IPS DF 6.9 (cell line): ENCODE results near the gene NAALAD2.

ENCODE experiments used
- DNase-seq: peaks from one replicate; pipeline ENCODE4 v3.0.0-alpha.2; 2013; ENCODE audit warnings: low read depth, low spot score
- H3K27ac ChIP-seq: one replicate; pipeline ENCODE4 v1.5.1; 2013; ENCODE audit warnings: low read length, control low read depth
- H3K27me3 ChIP-seq: 2 replicates; pipeline ENCODE4 v1.6.1; 2013; ENCODE audit warnings: mild to moderate bottlenecking, low read length; ENCODE audit not compliant: control insufficient read depth, insufficient read depth
- H3K36me3 ChIP-seq: 2 replicates; pipeline ENCODE4 v1.6.1; 2013; ENCODE audit warnings: low read length; ENCODE audit not compliant: control insufficient read depth, insufficient read depth
- H3K4me1 ChIP-seq: 2 replicates; pipeline ENCODE4 v1.6.1; 2013; ENCODE audit warnings: low read length; ENCODE audit not compliant: control insufficient read depth, insufficient read depth
- H3K4me3 ChIP-seq: 2 replicates; pipeline ENCODE4 v1.5.1; 2013; ENCODE audit warnings: mild to moderate bottlenecking, low read length
- H3K9me3 ChIP-seq: 2 replicates; pipeline ENCODE4 v1.6.1; 2013; ENCODE audit warnings: low read length, inconsistent platforms; ENCODE audit not compliant: control insufficient read depth, insufficient read depth
- WGBS: extraction: QIAGEN DNeasy Blood & Tissue Kit; methylation state at CpG from one replicate; pipeline ENCODE4 v1.1.7; 2013; ENCODE audit warnings: mixed read lengths, missing lambda C conversion rate; ENCODE audit not compliant: insufficient read length, insufficient coverage; 5-methylcytosine and 5-hydroxymethylcytosine counted together

The NAALAD2 gene

GRCh38 chr11:90216611-90217010 is 82.1 kb downstream of the NAALAD2 start:
- no CpG with 5 or more reads among the region's 5 CpGs for WGBS
- H3K9me3 ChIP-seq = no peaks in the 10 kb centered on the region
- no peaks in the 10 kb centered on the region; the same call in 1 of the 2 replicates for H3K36me3 ChIP-seq
- no peak for DNase-seq
- no peaks in the 10 kb centered on the region for H3K27me3 ChIP-seq
- H3K4me3 ChIP-seq = no peak overlapping the region
- no peaks in the 10 kb centered on the region for H3K4me1 ChIP-seq
- no peak overlapping the region for H3K27ac ChIP-seq

- no peak for DNase-seq
- H3K9me3 ChIP-seq = no peaks in the 10 kb centered on the region
- no peak overlapping the region for H3K27ac ChIP-seq
- H3K4me3 ChIP-seq = no peak overlapping the region
- no peaks in the 10 kb centered on the region for H3K36me3 ChIP-seq
- no peaks in the 10 kb centered on the region for H3K4me1 ChIP-seq
- WGBS = no CpG with 5 or more reads among the region's 2 CpGs
- H3K27me3 ChIP-seq = no peaks in the 10 kb centered on the region
Measured at GRCh38 chr11:90218606-90219005, 84.1 kb downstream of the NAALAD2 start.

GRCh38 chr11:90219438-90219837 is 85.0 kb downstream of the NAALAD2 start:
- Histone ChIP-seq H3K36me3 (no peaks in the 10 kb centered on the region), H3K27me3 (no peaks in the 10 kb centered on the region), H3K9me3 (no peaks in the 10 kb centered on the region), H3K4me3 (no peak overlapping the region), H3K27ac (no peak overlapping the region), H3K4me1 (no peaks in the 10 kb centered on the region)
- no CpG with 5 or more reads among the region's 6 CpGs for WGBS
- DNase-seq = no peak

GRCh38 chr11:90220391-90220790 is 85.9 kb downstream of the NAALAD2 start:
- no peaks in the 10 kb centered on the region for H3K36me3 ChIP-seq
- DNase-seq = no peak
- no peaks in the 10 kb centered on the region for H3K4me1 ChIP-seq
- no CpG with 5 or more reads among the region's 1 CpG for WGBS
- no peaks in the 10 kb centered on the region for H3K9me3 ChIP-seq
- H3K27me3 ChIP-seq = no peaks in the 10 kb centered on the region
- no peak overlapping the region for H3K4me3 ChIP-seq
- no peak overlapping the region for H3K27ac ChIP-seq

- Histone ChIP-seq H3K4me3 (peak overlapping the region; percentile 57), H3K27me3 (no peaks in the 10 kb centered on the region), H3K9me3 (no peaks in the 10 kb centered on the region), H3K27ac (no peak overlapping the region), H3K4me1 (no peaks in the 10 kb centered on the region), H3K36me3 (no peaks in the 10 kb centered on the region)
- WGBS = no CpG with 5 or more reads among the region's 16 CpGs
- no peak for DNase-seq
Measured at GRCh38 chr11:90221803-90222458, 87.5 kb downstream of the NAALAD2 start.

GRCh38 chr11:90222459-90223247 is 88.2 kb downstream of the NAALAD2 start, which contains the start of gene CHORDC1:
TSS of gene CHORDC1 (minus strand) at chr11:90223049. CDS start at chr11:90222954, 95 bp downstream.
- no peak within 1 kb of the TSS for H3K27ac ChIP-seq
- WGBS = no CpG with 5 or more reads among the region's 71 CpGs
- peak; percentile 64 for DNase-seq

GRCh38 chr11:90223248-90223585 is 88.8 kb downstream of the NAALAD2 start:
- no peak for DNase-seq
- no peaks in the 10 kb centered on the region for H3K4me1 ChIP-seq
- H3K36me3 ChIP-seq = no peaks in the 10 kb centered on the region
- H3K4me3 ChIP-seq = peak overlapping the region; percentile 57; the same call in 1 of the 2 replicates
- no peak overlapping the region for H3K27ac ChIP-seq
- WGBS = no CpG with 5 or more reads among the region's 12 CpGs
- H3K27me3 ChIP-seq = no peaks in the 10 kb centered on the region
- no peaks in the 10 kb centered on the region for H3K9me3 ChIP-seq

More at GRCh38 chr11:90222459-90223247, 88.2 kb downstream of the NAALAD2 start, which contains the start of gene CHORDC1:
- Histone ChIP-seq H3K4me1 (no peaks in the 10 kb centered on the region), H3K27me3 (no peaks in the 10 kb centered on the region), H3K4me3 (peak within 1 kb of the TSS; percentile 57), H3K36me3 (no peaks in the 10 kb centered on the region), H3K9me3 (no peaks in the 10 kb centered on the region)

- Histone ChIP-seq H3K27me3 (no peaks in the 10 kb centered on the region), H3K36me3 (no peaks in the 10 kb centered on the region), H3K4me3 (no peak overlapping the region), H3K27ac (no peak overlapping the region), H3K9me3 (no peaks in the 10 kb centered on the region), H3K4me1 (no peaks in the 10 kb centered on the region)
- WGBS = no CpG with 5 or more reads among the region's 3 CpGs
- no peak for DNase-seq
Measured at GRCh38 chr11:90228056-90228455, 93.6 kb downstream of the NAALAD2 start.

- H3K27me3 ChIP-seq = no peaks in the 10 kb centered on the region
- H3K9me3 ChIP-seq = no peaks in the 10 kb centered on the region
- no CpG with 5 or more reads among the region's 1 CpG for WGBS
- no peak for DNase-seq
- no peaks in the 10 kb centered on the region for H3K4me1 ChIP-seq
- H3K4me3 ChIP-seq = no peak overlapping the region
- H3K36me3 ChIP-seq = no peaks in the 10 kb centered on the region
- no peak overlapping the region for H3K27ac ChIP-seq
Measured at GRCh38 chr11:90229791-90230190, 95.3 kb downstream of the NAALAD2 start.

GRCh38 chr11:90234977-90235376 is 100.5 kb downstream of the NAALAD2 start:
- no peak overlapping the region for H3K4me3 ChIP-seq
- no peaks in the 10 kb centered on the region for H3K9me3 ChIP-seq
- peaks cover under 1% of the 10 kb centered on the region for H3K4me1 ChIP-seq
- no peak for DNase-seq
- H3K27ac ChIP-seq = no peak overlapping the region
- no CpG with 5 or more reads among the region's 2 CpGs for WGBS
- no peaks in the 10 kb centered on the region for H3K27me3 ChIP-seq
- H3K36me3 ChIP-seq = no peaks in the 10 kb centered on the region
